Fibroblast of skin of left quadriceps (primary cell): ENCODE measurements around the gene CADM2.
"Not testable (repeated sequence)": the region's sequence is repeated elsewhere in the genome, so short reads cannot be mapped to it uniquely, and the experiment has no call there.

ENCODE experiments used
- DNase-seq, 2 experiments: peaks; one replicate each; pipeline ENCODE4 v3.0.0-alpha.2; 2013; ENCODE audit warnings: low read depth in 2 of 2

Gene CADM2

DNA sequence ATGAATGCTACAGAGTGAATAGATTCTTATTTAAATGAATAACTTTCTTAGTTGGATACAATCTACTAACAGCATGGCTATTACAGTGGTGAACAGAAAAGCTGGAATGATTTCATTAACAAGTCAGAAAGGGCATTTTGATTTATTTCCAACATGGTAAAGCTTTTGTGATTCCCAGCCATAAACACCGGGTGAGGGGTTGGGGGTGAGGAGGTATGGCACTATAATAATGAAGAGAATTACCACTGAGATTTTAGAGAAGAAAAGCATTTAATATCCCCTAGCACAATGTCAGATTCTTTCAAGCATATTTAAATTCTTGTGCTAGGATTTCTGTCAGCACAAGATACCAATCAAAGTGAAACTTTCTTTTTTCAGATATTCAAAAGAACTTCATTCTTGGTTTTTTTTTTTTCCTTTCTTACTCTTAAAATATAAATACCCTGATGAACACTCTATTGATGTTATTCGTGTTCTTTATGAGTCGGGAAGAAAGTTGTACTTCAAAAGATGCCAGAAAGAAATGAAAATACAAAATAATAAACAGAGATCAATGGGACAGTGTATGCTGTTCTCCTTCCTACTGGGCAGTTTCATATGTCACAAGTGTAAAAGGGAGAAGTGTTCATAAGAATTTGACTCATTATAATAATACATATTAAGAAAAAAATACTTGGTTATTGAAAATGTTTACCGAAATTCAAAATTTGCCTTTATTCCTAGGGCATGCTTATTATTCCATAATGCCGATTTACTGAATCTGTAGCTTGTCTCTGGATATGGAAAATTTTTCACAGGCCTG lies 522.8 kb downstream of the CADM2 start:
- DNase-seq = no peak

DNA sequence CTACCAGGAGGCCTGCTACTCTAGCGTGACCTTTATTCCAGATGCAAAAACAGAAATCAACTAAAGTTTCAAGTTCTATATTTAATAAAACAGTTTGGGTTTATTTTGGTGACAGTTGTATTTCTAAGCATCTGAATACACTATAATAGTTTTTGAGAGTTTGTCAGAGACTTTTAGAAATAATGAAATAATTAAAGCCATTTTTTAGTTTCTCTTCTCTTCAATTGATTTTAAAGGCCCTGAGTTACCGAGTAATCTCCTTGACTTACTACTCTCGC lies 523.4 kb downstream of the CADM2 start:
- no peak for DNase-seq

DNA sequence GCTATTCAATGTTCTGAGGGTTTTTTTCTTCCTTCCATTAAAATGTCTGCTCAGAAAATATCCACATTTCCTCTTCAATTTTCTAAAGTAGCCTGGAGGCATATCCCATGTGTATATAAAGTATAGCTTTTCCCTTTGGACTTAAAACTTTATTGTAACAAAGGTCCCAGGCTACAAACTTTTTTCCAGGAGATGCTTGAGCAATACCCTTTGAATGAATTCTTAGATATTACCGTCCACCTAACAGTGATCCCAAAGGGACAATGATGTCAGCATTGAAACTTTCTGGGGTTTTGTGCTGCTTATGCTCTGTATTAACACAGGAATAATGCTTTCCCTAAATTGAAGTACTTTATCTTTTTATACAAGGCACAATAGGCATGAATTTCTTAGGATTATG lies 525.2 kb downstream of the CADM2 start:
- DNase-seq = no peak

DNA sequence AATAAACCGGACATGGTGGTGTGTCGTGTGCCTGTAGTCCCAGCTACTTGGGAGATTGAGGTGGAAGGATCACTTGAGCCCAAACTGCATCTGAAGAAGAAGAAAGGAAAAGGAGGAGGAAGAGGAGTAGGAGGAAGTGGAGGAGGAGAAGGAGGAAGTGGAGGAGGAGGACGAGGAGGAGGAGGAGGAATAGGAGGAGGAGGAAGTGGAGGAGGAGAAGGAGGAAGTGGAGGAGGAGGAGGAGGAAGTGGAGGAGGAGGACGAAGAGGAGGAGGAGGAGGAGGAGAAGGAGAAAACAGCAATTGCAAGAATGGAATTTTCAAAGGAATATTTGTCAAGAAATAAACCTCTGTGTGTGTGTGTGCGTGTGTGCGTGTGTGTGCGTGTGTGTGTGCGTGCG lies 528.6 kb downstream of the CADM2 start:
- no peak for DNase-seq

DNA sequence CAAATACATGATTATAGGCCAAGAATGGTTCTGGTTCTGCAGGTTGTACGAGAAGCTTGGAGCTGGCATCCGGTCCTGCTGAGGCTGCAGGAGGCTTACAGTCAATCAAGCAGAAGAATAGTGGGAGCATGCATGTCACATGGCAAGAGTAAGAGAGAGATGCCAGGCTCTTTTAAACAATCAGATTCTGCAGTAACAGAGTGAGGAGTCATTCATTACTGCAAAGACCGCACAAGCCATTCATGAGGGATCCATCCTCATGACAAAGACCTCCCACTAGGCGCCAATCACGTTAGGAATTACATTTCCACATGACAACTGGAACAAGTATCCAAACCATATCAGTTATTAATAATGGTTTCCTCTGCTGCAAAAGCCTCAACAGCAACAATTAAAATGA lies 536.8 kb downstream of the CADM2 start:
- DNase-seq = no peak

DNA sequence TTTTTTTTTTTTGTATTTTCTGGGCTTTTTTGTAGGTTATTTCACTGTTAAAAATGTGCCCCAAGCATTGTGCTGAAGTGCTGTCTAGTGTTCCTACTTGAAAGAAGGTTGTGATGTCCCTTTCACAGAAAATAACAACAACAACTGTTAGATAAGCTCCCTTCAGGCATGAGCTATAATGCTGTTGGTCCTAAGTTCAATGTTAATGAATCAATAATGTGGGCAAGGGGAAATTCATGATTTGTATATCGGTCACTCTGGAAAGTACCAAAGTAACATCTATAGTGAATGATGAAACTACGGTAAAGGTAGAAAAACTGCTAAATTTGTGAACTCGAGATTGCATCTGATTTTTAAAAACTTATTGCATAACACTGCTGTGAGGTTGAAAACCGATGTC lies 539.4 kb downstream of the CADM2 start:
- DNase-seq = no peak

DNA sequence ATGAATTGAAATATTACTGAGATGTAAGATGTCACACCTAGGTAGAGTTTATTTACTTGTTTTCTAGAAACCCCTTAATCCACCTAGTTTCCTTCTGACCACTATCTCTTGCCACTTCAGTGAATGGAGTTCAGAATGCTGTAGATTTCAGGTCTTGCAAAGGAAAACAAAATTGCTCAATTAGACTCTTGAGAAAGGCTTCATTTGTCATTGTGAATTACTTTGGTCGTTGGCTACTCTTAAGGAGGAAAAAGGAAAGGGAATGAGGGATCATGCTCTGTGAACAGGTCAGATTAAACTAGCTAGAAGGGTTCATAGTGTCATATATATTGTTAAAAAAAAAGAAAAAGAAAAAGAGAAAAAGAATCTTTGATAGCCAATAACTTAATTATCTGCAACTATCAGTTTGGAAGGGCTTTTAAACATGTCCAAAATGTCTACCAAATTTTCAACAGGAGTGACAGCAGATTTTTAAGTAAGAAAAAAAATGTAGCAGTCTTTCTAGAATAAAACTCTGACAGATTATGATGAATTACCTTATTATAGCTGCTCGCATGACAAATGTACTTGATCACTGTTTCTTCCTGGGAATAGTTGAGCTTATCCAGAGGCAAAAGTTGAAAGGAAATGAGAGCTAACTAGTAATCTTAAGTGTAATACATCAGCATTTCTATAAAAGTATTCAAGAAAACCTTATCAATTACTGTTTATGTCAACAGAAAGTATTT lies 543.5 kb downstream of the CADM2 start:
- DNase-seq = no peak

DNA sequence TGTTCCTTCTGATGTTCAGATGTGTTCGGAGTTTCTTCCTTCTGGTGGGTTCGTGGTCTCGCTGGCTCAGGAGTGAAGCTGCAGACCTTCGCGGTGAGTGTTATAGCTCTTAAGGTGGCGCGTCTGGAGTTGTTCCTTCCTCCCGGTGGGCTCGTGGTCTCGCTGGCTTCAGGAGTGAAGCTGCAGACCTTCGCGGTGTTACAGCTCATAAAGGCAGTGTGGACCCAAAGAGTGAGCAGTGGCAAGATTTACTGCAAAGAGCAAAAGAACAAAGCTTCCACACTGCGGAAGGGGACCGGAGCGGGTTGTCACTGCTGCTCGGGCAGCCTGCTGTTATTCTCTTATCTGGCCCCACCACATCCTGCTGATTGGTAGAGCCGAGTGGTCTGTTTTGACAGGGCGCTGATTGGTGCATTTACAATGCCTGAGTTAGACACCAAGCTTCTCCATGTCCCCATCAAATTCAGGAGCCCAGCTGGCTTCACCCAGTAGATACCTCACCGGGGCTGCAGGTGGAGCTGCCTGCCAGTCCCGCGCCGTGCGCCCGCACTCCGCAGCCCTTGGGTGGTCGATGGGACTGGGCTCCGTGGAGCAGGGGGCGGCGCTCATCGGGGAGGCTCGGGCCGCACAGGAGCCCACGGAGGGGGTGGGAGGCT lies 545.5 kb downstream of the CADM2 start:
- DNase-seq = not testable (repeated sequence)

DNA sequence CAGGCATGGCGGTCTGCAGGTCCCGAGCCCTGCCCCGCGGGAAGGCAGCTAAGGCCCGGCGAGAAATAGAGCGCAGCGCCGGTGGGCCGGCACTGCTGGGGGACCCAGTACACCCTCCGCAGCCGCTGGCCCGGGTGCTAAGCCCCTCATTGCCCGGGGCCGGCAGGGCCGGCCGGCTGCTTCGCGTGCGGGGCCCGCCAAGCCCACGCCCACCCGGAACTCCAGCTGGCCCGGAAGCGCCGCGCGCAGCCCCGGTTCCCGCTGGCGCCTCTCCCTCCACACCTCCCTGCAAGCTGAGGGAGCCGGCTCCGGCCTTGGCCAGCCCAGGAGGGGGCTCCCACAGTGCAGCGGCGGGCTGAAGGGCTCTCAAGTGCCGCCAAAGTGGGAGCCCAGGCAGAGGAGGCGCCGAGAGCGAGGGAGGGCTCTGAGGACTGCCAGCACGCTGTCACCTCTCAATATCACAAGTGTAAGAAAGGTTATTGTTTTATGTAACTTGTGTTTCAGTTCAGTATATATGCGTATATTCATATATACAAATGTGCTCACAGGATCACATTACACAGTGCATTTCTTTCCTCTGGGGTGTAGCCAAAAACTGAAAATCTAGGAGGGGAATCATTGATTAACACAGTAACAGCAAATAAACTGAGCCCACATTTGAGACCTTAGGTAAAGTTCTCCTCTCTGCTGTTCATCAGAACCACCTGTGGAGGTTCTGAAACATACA lies 546.2 kb downstream of the CADM2 start:
- DNase-seq = not testable (repeated sequence)

DNA sequence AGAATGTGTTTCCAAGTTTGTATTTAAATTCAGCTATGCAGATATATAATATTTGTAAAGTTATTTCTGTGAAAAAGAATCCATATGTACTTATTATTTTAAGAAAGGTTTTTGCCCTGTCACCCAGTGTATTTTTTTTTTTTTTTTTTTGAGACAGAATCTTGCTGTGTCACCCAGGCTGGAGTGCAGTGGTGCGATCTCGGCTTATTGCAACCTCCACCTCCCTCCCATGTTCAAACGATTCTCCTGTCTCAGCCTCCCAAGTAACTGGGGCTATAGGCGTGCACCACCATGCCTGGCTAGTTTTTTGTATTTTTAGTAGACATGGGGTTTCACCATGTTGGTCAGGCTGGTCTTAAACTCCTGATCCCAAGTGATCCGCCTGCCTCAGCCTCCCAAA lies 548.3 kb downstream of the CADM2 start:
- not testable (repeated sequence) for DNase-seq

DNA sequence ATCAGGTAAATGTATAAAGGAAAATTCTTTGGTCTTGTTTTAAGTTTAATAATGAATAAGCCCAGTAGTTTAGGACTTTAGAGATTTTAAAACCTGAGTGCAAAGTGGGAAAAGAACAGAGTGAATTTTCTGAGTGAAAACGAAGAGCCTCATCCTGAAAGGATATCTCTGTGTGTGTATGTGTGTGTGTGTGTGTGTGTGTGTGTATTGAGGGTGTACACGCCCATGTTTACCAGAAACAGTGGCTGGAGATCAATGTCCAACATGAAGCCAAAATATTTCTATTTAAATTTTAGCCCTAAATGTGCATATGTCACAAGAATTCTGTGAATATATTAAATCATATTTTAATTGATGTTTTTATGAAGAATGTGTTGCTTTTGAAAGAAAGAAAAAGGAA lies 549.9 kb downstream of the CADM2 start:
- DNase-seq = no peak

DNA sequence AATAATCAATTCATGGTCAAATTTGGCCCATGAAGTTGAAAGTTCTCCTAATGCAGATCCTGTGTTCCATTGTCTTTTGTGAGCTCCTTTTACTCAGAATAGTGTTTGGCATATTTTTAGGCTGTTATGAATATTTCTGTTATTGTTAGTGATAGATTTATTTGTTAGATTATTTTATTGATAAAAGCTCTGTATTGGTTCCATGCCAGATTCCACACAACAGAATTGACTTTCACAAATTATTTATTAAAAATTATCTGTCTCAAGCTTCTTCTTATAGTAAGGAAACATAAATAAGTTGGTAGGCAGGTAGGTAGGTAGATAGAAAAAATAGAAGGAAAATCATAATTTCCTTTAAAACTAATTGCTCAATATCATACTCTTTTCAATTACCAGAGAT lies 557.4 kb downstream of the CADM2 start:
- DNase-seq = no peak

DNA sequence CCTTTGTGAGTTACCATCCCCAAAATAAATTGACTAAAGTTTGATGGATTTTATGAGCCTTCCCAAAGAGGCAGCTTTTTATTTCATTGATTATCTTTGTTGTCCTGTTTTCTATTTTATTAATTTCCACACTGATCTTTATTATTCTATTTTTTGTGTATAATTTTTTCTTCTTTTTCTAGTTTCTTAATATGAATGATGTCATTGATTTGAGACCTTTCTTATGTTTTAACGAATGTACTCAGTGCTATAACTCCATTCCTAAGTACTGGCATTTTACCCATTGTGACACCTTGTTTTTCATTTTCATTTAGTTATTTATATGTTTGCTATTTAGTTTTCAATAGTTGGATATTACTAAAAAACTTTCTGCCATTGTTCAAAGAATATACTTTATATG lies 565.3 kb downstream of the CADM2 start:
- no peak for DNase-seq

DNA sequence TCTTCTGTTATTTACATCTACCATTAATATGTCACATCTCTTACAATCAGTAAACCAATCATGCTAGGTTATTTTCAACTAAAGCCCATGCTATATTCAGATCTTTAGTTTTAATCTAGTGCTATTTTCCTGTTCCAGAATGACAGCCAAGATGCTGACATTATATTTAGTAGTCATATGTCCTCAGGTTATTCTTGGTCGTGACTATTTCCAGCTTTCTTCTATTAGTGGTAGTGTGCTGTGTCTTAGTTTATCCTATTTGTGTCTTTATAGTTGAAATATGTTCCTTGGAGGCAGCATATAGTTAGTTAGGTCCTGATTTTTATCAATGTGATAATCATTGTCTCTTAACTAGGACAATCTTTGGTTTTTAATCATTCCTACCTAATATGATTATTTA lies 566.5 kb downstream of the CADM2 start:
- no peak for DNase-seq

DNA sequence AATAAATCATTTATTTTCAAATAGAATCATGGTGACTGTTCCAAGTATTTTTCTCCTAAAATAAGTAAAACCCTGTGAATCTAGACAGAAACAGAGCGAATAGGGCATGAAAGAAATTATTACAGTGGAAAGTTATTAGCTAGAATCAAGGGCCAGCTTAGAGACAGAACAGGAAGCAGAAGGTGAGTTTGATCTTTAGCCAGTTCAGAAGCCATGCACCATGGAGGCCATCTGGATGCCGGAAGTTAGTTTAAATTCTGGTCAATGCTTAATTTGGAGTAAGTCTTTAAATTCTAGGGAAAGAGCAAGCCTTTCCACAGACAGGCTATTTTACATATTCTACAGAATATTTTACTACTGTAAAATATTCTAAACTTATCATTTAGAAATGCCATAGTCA lies 574.8 kb downstream of the CADM2 start:
- no peak for DNase-seq

DNA sequence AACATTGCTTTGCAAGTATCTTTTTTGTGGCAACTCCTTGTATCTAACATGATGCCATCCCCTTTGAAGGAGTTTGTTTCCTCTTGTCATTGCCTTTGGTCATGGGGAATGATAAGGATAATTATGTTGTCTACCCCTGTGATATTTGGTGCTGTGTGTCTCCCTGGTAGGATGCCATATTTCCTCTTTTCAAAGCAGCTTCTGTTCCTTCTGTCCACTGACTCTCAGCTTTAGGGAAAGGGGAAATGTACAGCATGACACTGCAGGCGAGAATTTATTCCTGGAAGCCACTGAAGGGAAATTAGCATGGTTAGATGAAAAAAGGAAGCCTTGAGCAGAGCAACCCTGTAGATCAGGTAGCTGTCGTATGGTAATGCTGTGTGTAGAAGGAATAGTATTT lies 576.7 kb downstream of the CADM2 start:
- no peak for DNase-seq

DNA sequence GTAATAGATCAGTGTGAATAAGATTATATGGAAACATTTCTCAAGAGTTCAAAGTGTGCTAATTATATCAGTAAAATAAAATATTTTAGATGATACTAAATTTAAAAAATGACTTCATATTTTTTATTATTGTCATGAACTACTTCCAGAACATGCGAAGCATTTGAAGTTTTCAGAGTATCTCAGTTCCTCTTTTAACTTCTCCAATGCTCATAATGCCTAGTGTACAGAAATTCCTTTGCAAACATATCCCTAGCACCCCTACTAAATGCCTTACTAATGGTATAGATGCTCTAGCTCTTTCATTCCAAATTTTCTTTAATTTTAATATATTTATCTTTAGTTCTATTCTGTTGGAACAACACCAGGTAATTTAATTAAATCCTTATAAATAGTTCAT lies 580.4 kb downstream of the CADM2 start:
- DNase-seq = no peak

DNA sequence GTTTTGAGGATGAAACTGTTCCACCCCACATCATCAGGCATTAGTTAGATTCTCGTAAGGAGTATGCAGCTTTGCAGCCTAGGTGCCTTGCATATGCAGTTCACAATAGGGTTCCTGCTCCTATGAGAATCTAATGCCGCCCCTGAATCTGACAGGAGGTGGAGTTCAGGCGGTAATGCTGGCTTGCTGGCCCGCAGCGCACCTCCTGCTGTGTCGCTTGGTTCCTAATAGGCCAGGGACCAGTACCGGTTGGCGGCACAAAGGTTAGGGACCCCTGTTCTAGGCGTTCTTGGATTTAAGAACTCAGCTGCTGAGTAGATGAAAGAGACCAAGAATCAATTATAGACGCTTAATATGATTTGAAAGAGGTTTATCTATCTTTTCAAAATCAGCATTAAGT lies 595.4 kb downstream of the CADM2 start:
- DNase-seq = no peak

DNA sequence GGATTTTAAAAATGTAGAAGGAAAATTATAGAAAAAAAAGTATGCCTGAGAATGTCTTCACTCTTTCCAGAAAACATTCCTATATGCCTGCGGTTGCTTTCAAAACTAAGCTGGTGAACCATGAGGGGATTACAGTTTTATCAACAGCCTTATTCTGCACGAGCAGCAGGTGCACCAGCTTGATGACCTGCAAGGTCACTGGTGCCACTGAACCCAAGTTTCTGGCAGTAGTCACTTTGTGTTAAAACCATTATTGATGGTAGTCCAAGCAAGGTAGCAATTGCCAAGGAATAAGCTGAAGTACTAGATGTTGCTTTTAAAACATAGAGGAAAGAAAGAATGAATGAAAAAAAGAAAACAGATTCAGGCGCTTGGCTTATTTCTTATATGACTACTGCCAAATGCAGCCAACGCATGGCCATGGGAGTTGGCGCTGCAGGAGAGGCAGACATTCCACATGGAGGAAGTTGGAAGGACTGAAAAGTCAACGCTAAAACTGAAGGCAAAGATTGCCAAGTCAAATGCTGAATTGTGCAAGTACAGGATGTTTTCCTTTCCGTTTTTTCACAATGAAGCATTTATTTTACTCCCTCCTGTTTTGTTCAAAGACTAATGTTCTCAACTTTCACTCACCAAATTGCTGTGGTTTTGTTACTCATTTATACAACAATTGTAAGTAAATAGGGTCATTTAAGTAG lies 601.4 kb downstream of the CADM2 start:
- DNase-seq = no peak

DNA sequence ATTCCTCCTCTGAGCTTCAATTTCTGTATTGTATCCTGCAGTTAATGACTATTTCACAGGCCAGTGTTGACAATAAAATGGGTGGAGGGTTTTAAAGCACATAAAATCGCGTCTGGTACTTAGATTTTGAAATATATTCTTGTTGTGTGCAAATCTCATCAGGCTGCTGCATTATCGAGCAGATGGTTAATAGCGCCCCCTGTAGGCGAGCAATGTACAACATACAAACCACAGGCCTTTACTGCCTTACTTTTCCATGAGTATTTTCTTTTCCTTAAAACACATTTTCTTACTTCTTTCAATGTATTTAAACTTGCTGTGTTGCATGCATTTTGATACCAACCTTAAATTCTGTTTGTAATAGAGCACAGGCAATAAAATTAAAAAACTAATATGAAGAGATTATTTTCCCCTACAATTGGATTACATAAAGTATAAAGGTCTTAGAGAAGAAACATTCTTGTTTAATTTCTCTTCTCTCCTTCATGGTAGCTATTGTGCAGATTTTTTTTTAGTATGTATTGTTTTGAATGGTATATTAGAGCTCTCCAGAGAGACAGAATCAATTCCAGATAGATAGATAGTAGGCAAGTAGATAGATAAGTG lies 608.4 kb downstream of the CADM2 start:
- no peak for DNase-seq

DNA sequence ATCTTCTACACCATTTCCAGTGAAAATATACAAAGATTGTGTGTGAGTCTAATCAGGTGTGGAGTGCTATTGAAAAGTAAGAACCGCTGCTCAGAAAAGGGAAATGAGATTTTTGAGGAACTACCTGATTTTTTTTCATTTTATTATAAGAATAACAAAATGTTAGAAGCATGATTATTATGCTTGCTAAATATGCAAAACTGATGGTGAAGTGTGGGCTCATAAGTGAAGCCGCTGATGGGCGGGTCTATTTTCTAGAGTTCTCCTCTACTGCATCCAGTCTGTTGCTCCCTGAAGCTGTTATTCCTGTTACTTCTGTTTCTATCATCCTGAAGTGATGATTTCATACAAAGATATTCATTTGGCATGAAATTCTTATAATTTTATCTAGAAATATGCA lies 612.0 kb downstream of the CADM2 start:
- no peak for DNase-seq

DNA sequence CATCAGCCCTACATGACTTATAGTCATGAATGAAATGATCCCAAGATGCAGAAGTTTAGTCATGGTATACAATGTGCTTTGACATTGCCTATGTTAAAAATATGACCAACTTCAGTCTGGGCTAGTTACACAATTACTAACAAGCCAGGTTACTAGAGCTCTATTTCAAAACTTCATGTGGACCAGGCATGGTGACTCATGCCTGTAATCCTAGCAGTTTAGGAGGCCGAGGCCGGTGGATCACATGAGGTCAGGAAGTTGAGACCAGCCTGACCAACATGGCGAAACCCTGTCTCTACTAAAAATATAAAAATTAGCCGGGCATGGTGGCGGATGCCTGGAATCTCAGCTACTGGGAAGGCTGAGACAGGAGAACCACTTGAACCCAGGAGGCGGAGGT lies 613.0 kb downstream of the CADM2 start:
- no peak for DNase-seq
